Neural progenitor cell (in vitro differentiated cells): ENCODE results near the gene DIAPH3.

Source experiments
- CTCF ChIP-seq: fragments of 200-600 bp; sonication (generic); IDR thresholded peaks from 2 replicates; pipeline ENCODE4 v1.5.1; 2017; ENCODE audit warnings: antibody characterized with exemption, mild to moderate bottlenecking
- EZH2 ChIP-seq: fragments of 200-600 bp; sonication (generic); IDR thresholded peaks from 2 replicates; pipeline ENCODE4 v1.6.1; 2017; ENCODE audit warnings: antibody characterized with exemption, mild to moderate bottlenecking, moderate library complexity
- EZH2phosphoT487 ChIP-seq: fragments of 200-600 bp; sonication (generic); IDR thresholded peaks from 2 replicates; pipeline ENCODE4 v1.6.1; 2017; ENCODE audit warnings: antibody characterized with exemption

- TF ChIP-seq CTCF, result no peak
- no peak for TF ChIP-seq EZH2phosphoT487
- TF ChIP-seq EZH2, result no peak
These were observed 279.8 kb downstream of the DIAPH3 start for GRCh38 chr13:59883885-59884284.
